ENCODE measurements around the gene DLGAP4. TPM values are rescaled to one million over a fixed set of nuclear protein-coding genes. Genes with fewer than 3 reads are reported as not detected.
"Not testable (repeated sequence)": the region's sequence is repeated elsewhere in the genome, so short reads cannot be mapped to it uniquely, and the experiment has no call there.

Gene DLGAP4
- total RNA-seq, 4 donors from 2014 or later, result 33.5 to 159 (median 56.6) TPM

DNA sequence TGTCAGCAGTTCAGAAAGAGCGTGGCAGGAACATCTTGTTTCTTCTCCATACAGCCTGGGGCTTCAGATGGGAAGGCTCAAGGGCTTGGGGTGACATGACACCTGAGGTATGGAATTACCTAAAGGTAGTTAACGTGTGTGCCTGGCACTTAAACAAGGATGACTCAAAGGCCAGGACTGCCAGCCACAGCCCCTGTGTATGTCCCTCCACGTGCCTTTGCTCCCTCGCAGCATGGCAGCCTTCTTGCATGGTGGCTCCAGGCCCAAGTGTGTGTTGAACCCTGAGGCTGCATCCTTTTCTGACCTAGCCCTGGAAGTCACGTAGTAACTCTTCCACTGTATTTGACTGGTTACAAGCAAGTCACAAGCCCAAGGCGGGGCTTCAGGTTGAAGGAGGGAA, 201.6 kb downstream of the DLGAP4 start:
- peaks cover 0 to 37% (median 10%) of the 10 kb centered on the region in 4 donors for H3K36me3 ChIP-seq

DNA sequence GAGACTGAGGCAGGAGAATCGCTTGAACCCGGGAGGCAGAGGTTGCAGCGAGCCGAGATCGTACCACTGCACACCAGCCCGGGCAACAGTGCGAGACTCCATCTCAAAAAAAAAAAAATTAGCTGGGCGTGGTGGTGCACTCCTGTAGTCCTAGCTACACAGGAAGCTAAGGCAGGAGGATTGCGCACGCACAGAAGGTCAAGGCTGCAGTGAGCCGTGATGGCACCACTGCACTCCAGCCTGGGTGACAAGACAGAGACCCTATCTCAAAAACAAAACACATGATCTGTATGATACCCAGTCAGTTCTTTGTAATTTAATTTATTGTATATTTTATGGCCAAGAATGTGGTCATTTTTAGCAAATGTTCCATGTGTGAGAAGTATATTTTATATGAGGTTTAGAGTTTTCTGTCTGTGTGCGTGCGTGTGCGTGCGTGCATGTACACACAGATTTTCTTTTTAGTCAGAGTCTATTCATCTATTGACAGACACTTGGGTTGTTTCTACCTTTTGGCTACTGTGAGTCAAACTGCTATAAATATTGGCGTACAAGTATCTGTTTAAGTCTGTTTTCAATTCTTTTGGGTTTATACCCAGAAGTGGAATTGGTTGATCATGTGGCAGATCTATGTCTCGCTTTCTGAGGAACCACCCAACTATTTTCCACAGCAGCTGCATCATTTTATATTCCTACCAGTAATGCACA, 213.0 kb downstream of the DLGAP4 start:
- intact Hi-C loops (cut with DNase I; ENCODE audit: low total_unique reads), result no loop called here
- in situ Hi-C loops (cut with MboI; ENCODE audit: low pct_ligation_motif_present in 1 of 4, low pct_unique_long_range_greater_than_20kb in 1 of 4, low sequenced_read_pairs in 3 of 4), result no loop called here
- H3K36me3 ChIP-seq, result peaks cover 0 to 9% (median 4%) of the 10 kb centered on the region in 4 donors

More for the DNA sequence above, 201.6 kb downstream of the DLGAP4 start:
- in situ Hi-C loops (cut with MboI; ENCODE audit: low pct_ligation_motif_present in 1 of 4, low pct_unique_long_range_greater_than_20kb in 1 of 4, low sequenced_read_pairs in 3 of 4), result no loop called here
- H3K4me1 ChIP-seq, result no peaks in the 10 kb centered on the region
- H3K4me3 ChIP-seq, result no peak overlapping the region
- TF ChIP-seq, protein P1, sequence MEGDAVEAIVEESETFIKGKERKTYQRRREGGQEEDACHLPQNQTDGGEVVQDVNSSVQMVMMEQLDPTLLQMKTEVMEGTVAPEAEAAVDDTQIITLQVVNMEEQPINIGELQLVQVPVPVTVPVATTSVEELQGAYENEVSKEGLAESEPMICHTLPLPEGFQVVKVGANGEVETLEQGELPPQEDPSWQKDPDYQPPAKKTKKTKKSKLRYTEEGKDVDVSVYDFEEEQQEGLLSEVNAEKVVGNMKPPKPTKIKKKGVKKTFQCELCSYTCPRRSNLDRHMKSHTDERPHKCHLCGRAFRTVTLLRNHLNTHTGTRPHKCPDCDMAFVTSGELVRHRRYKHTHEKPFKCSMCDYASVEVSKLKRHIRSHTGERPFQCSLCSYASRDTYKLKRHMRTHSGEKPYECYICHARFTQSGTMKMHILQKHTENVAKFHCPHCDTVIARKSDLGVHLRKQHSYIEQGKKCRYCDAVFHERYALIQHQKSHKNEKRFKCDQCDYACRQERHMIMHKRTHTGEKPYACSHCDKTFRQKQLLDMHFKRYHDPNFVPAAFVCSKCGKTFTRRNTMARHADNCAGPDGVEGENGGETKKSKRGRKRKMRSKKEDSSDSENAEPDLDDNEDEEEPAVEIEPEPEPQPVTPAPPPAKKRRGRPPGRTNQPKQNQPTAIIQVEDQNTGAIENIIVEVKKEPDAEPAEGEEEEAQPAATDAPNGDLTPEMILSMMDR (IDR thresholded peaks at IDR 0.05), result no peak
- TF ChIP-seq EP300 (IDR thresholded peaks at IDR 0.05; ENCODE audit: low read depth) (no peak), POLR2AphosphoS5 (IDR thresholded peaks at IDR 0.05) (no peak), POLR2A (IDR thresholded peaks at IDR 0.05) (no peak)
- H3K27me3 ChIP-seq, result no peaks in the 10 kb centered on the region
- no peaks in the 10 kb centered on the region for H3K9me3 ChIP-seq
- 83 to 96% methylated on average over 2 to 6 of the region's 6 CpGs for WGBS, 2 donors (ENCODE audit: low coverage in 1 of 2)
- no peak for DNase-seq
- no peak overlapping the region for H3K27ac ChIP-seq
- intact Hi-C loops (cut with DNase I; ENCODE audit: low total_unique reads), result no loop called here

DNA sequence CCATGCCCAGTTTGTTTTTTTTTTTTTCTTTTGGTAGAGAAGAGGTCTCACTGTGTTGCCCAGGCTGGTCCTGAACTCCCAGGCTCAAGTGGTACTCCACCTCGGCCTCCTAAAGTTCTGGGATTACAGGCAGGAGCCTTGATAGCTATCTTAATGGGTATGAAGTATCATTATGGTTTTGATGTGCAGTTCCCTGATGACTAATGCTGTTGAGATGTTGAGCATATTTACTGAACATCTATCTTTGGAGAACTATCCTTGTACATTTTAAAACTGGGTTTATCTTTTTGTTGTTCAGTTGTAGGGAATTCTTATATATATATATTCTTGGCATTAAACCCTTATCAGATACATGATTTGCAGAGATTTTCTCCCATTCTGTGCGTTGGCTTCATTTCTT, 213.8 kb downstream of the DLGAP4 start:
- H3K9me3 ChIP-seq, result no peaks in the 10 kb centered on the region
- no peak for DNase-seq
- peaks cover 0 to 17% (median 8%) of the 10 kb centered on the region in 4 donors for H3K36me3 ChIP-seq
- H3K27ac ChIP-seq, result no peak overlapping the region
- no peaks in the 10 kb centered on the region for H3K27me3 ChIP-seq
- in situ Hi-C loops (cut with MboI; ENCODE audit: low pct_ligation_motif_present in 1 of 4, low pct_unique_long_range_greater_than_20kb in 1 of 4, low sequenced_read_pairs in 3 of 4) (no loop called here), intact Hi-C loops (cut with DNase I; ENCODE audit: low total_unique reads) (no loop called here)
- TF ChIP-seq POLR2AphosphoS5 (IDR thresholded peaks at IDR 0.05) (no peak), POLR2A (IDR thresholded peaks at IDR 0.05) (no peak), EP300 (IDR thresholded peaks at IDR 0.05; ENCODE audit: low read depth) (no peak)
- TF ChIP-seq, protein P1 (IDR thresholded peaks at IDR 0.05), result no peak
- WGBS, 2 donors (ENCODE audit: low coverage in 1 of 2), result 77 to 93% methylated on average over 2 of the region's 2 CpGs
- H3K4me1 ChIP-seq, result peaks cover 0 to 3% (median 0%) of the 10 kb centered on the region in 4 donors
- H3K4me3 ChIP-seq, result no peak overlapping the region

More for the DNA sequence above, 213.0 kb downstream of the DLGAP4 start:
- no peaks in the 10 kb centered on the region for H3K9me3 ChIP-seq
- H3K27me3 ChIP-seq, result no peaks in the 10 kb centered on the region
- H3K4me1 ChIP-seq, result peaks cover 0 to 3% (median 0%) of the 10 kb centered on the region in 4 donors
- TF ChIP-seq POLR2AphosphoS5 (IDR thresholded peaks at IDR 0.05) (no peak), POLR2A (IDR thresholded peaks at IDR 0.05) (no peak)
- TF ChIP-seq, protein P1 (IDR thresholded peaks at IDR 0.05), result no peak
- H3K4me3 ChIP-seq, result no peak overlapping the region
- no peak for DNase-seq
- WGBS, 2 donors (ENCODE audit: low coverage in 1 of 2), result 83 to 85% methylated on average over 14 to 17 of the region's 17 CpGs
- no peak overlapping the region for H3K27ac ChIP-seq

- intact Hi-C loops (cut with DNase I; ENCODE audit: low total_unique reads) (no loop called here), in situ Hi-C loops (cut with MboI; ENCODE audit: low pct_ligation_motif_present in 1 of 4, low pct_unique_long_range_greater_than_20kb in 1 of 4, low sequenced_read_pairs in 3 of 4) (no loop called here)
- TF ChIP-seq POLR2AphosphoS5 (IDR thresholded peaks at IDR 0.05) (no peak), POLR2A (IDR thresholded peaks at IDR 0.05) (no peak), EP300 (IDR thresholded peaks at IDR 0.05; ENCODE audit: low read depth) (no peak)
- TF ChIP-seq, protein P1 (IDR thresholded peaks at IDR 0.05), result no peak
- Histone ChIP-seq H3K36me3 (peaks cover 0 to 20% (median 11%) of the 10 kb centered on the region in 4 donors), H3K9me3 (no peaks in the 10 kb centered on the region), H3K4me1 (peaks cover 0 to 4% (median 0%) of the 10 kb centered on the region in 4 donors), H3K27me3 (no peaks in the 10 kb centered on the region), H3K4me3 (no peak overlapping the region), H3K27ac (no peak overlapping the region)
- no peak for DNase-seq
- 83 to 91% methylated on average over 1 of the region's 1 CpG for WGBS, 2 donors (ENCODE audit: low coverage in 1 of 2)
Observed at GRCh38 chr20:36521526-36521925, 215.4 kb downstream of the DLGAP4 start.

DNA sequence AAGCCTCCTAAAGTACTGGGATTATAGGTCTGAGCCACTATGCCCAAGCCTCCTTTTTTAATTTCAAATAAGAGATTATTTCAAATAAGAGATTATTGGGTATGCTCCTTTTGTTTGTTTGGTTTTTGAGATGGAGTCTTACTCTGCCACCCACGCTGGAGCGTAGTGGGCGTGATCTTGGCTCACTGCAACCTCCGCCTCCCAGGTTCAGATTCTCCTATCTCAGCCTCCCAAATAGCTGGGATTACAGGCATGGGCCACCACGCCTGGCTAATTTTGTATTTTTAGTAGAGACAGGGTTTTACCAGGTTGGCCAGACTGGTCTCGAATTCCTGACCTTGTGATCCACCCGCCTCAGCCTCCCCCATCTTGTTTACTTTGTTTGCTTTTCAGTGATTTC, 216.3 kb downstream of the DLGAP4 start:
- 90 to 94% methylated on average over 5 to 7 of the region's 7 CpGs for WGBS, 2 donors (ENCODE audit: low coverage in 1 of 2)
- H3K4me3 ChIP-seq, H3K27me3 ChIP-seq: not testable (repeated sequence)

More for the DNA sequence above, 216.3 kb downstream of the DLGAP4 start:
- intact Hi-C loops (cut with DNase I; ENCODE audit: low total_unique reads); H3K9me3 ChIP-seq; DNase-seq; H3K27ac ChIP-seq; H3K4me1 ChIP-seq; in situ Hi-C loops (cut with MboI; ENCODE audit: low pct_ligation_motif_present in 1 of 4, low pct_unique_long_range_greater_than_20kb in 1 of 4, low sequenced_read_pairs in 3 of 4): not testable (repeated sequence)
- peaks cover 0 to 27% (median 15%) of the 10 kb centered on the region in 4 donors for H3K36me3 ChIP-seq
